KMS-11 (cell line): ENCODE data around the gene GNG7.

Experiments
- H2AFZ ChIP-seq: fragments of 200-600 bp; sonication (generic); 2 replicates; pipeline ENCODE4 v1.6.1; 2016; ENCODE audit warnings: antibody characterized with exemption, mixed run types, low read depth
- H3K27ac ChIP-seq: fragments of 200-600 bp; sonication (generic); 2 replicates; pipeline ENCODE4 v1.6.1; 2016; ENCODE audit warnings: mild to moderate bottlenecking, mixed run types
- H3K27me3 ChIP-seq: fragments of 200-600 bp; sonication (generic); 2 replicates; pipeline ENCODE4 v1.6.1; 2017; ENCODE audit warnings: mild to moderate bottlenecking, low read depth, mixed run types, moderate library complexity; ENCODE audit not compliant: insufficient read depth
- H3K36me3 ChIP-seq: fragments of 200-600 bp; sonication (generic); 2 replicates; pipeline ENCODE4 v1.6.1; 2017; ENCODE audit warnings: mild to moderate bottlenecking, mixed run types; ENCODE audit not compliant: insufficient read depth
- H3K4me1 ChIP-seq: fragments of 200-600 bp; sonication (generic); 2 replicates; pipeline ENCODE4 v1.6.1; 2016; ENCODE audit warnings: mild to moderate bottlenecking, low read depth, mixed run types; ENCODE audit not compliant: poor library complexity, severe bottlenecking
- H3K4me2 ChIP-seq: fragments of 200-600 bp; sonication (generic); 2 replicates; pipeline ENCODE4 v1.7.0; 2016; ENCODE audit warnings: mild to moderate bottlenecking, mixed run types
- H3K4me3 ChIP-seq: fragments of 200-600 bp; sonication (generic); IDR thresholded peaks from 2 replicates; pipeline ENCODE4 v1.6.1; 2017; ENCODE audit warnings: low read depth, low read length, mixed read lengths; ENCODE audit not compliant: insufficient read depth
- H3K79me2 ChIP-seq: fragments of 200-600 bp; sonication (generic); 2 replicates; pipeline ENCODE4 v1.6.1; 2016; ENCODE audit warnings: low read depth, mixed run types; ENCODE audit not compliant: insufficient read depth
- H3K9ac ChIP-seq: fragments of 200-600 bp; sonication (generic); 2 replicates; pipeline ENCODE4 v1.6.1; 2016; ENCODE audit warnings: mild to moderate bottlenecking, mixed run types
- H4K20me1 ChIP-seq: fragments of 200-600 bp; sonication (generic); 2 replicates; pipeline ENCODE4 v1.6.1; 2016; ENCODE audit warnings: mild to moderate bottlenecking, mixed run types; ENCODE audit not compliant: insufficient read depth
- TF ChIP-seq, protein P1 (sequence below): fragments of 200-600 bp; sonication (generic); conservative IDR thresholded peaks from 2 replicates; pipeline ENCODE4 v1.6.1; 2017; ENCODE audit warnings: low read depth, mild to moderate bottlenecking, antibody characterized with exemption, low read length, moderate library complexity, mixed read lengths

GNG7 gene

DNA sequence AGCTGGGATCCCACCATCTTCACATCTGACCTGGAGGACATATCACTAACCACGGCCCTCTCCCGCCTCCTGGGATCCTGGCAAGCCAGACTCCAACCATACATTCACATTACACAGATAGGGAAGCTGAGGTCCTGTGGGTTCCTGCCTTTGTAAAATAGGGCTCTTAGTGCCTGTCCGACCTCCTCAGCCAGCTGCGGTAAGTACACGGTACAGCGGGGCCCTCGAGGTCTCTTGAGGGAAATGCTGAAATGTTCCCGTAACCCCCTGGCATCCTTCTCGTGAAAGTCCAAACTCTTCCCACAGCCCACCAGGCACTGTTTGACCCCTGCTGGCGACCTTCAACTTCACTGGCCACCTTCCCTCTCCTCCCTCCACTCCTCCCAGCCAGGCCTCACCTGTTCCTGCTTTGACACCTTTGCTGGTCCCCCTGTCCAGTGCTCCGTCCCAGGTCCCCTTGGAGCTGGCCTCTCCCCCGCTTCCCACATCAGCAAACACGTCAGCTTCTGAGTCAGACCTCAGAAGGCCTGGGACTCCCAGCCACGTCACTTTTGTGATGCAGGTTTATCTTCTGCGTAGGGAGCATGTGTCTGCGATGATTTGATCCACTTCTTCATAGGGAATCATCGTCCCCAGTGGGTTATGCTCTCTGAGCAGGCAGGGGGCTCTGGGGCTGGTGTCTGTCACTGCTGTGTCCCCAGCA is 8.8 kb upstream of the GNG7 start:
- no peak overlapping the region for H3K27ac ChIP-seq
- no peaks in the 10 kb centered on the region for H3K27me3 ChIP-seq
- H3K79me2 ChIP-seq = no peaks in the 10 kb centered on the region
- TF ChIP-seq, protein P1, sequence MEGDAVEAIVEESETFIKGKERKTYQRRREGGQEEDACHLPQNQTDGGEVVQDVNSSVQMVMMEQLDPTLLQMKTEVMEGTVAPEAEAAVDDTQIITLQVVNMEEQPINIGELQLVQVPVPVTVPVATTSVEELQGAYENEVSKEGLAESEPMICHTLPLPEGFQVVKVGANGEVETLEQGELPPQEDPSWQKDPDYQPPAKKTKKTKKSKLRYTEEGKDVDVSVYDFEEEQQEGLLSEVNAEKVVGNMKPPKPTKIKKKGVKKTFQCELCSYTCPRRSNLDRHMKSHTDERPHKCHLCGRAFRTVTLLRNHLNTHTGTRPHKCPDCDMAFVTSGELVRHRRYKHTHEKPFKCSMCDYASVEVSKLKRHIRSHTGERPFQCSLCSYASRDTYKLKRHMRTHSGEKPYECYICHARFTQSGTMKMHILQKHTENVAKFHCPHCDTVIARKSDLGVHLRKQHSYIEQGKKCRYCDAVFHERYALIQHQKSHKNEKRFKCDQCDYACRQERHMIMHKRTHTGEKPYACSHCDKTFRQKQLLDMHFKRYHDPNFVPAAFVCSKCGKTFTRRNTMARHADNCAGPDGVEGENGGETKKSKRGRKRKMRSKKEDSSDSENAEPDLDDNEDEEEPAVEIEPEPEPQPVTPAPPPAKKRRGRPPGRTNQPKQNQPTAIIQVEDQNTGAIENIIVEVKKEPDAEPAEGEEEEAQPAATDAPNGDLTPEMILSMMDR = no peak
- H2AFZ ChIP-seq = no peak overlapping the region
- H3K4me2 ChIP-seq = no peak overlapping the region
- no peak overlapping the region for H3K9ac ChIP-seq
- H3K4me3 ChIP-seq = no peak overlapping the region
- no peaks in the 10 kb centered on the region for H3K36me3 ChIP-seq
- H3K4me1 ChIP-seq = no peaks in the 10 kb centered on the region
- H4K20me1 ChIP-seq = no peaks in the 10 kb centered on the region

DNA sequence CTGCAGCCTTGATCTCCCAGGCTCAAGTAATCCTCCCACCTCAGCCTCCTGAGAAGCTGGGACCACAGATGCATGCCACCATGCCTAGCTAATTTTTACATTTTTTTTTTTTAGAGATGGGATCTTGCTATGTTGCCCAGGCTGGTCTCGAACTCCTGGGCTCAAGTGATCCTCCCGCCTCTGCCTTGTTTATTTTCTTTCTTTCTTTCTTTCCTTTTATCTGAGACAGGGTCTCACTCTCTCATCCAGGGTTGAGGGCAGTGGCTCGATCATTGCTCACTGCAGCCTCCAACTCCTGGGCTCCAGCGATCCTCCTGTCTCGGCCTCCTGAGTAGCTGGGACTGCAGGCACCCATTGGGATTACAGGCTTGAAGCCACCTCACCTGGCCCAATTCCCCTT is 3.8 kb upstream of the GNG7 start:
- Histone ChIP-seq H3K9ac (no peak overlapping the region), H3K79me2 (no peaks in the 10 kb centered on the region; the same call in 1 of the 2 replicates), H4K20me1 (no peaks in the 10 kb centered on the region), H3K36me3 (no peaks in the 10 kb centered on the region), H3K27me3 (no peaks in the 10 kb centered on the region), H2AFZ (no peak overlapping the region), H3K27ac (no peak overlapping the region), H3K4me3 (no peak overlapping the region), H3K4me1 (peaks cover under 1% of the 10 kb centered on the region), H3K4me2 (no peak overlapping the region)
- TF ChIP-seq, protein P1 = no peak

DNA sequence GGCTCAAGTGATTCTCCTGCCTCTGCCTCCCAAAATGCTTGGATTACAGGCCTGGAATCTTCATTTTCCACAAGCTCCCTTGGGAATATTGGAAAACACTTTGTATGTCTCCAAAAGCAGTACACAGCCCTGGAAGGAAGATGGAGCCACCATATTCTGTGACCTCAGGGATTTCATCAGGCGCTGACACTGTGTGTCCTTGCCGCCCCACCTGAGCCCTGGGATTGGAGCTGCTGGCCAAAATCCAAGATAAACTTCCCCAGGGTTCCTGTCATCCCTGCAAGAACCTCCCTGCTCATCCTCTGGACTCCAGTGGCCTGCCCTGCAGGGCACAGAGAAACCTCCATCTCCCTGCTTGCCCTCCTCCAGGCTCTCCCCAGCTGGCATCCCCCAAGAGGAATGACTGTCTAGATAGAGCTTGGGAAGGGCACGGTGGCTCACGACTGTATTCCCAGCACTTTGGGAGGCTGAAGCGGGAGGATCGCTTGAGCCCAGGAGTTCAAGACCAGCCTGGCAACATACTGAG is 1.3 kb upstream of the GNG7 start:
- Histone ChIP-seq H3K4me2 (no peak overlapping the region), H3K27ac (no peak overlapping the region), H2AFZ (no peak overlapping the region), H3K4me1 (peaks cover 25% of the 10 kb centered on the region), H3K4me3 (no peak overlapping the region), H3K27me3 (no peaks in the 10 kb centered on the region), H3K9ac (no peak overlapping the region), H3K36me3 (no peaks in the 10 kb centered on the region), H3K79me2 (no peaks in the 10 kb centered on the region; the same call in 1 of the 2 replicates), H4K20me1 (no peaks in the 10 kb centered on the region)
- TF ChIP-seq, protein P1 = no peak

DNA sequence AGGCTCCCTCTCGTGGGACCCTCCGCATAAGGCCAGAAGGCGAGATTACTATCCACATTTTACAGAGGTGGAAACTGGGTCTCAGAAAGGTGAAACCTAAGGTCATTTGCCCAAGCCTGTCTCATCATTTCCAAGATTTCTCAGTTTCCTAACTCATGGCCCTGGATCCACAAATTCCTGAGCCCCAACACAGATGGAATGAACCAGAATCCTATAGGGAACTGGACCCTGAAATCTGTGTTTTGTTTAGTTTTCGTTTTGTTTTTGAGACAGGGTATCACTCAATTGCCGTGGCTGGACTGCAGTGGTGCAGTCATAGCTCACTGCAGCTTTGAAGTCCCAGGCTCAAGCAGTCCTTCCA is 563 bp upstream of the GNG7 start:
- no peak overlapping the region for H3K9ac ChIP-seq
- H3K79me2 ChIP-seq = no peaks in the 10 kb centered on the region; the same call in 1 of the 2 replicates
- no peak overlapping the region for H3K4me3 ChIP-seq
- TF ChIP-seq, protein P1 = no peak
- H3K27me3 ChIP-seq = no peaks in the 10 kb centered on the region
- no peaks in the 10 kb centered on the region for H4K20me1 ChIP-seq
- peaks cover 32% of the 10 kb centered on the region for H3K4me1 ChIP-seq
- no peaks in the 10 kb centered on the region for H3K36me3 ChIP-seq
- H3K27ac ChIP-seq = no peak overlapping the region
- no peak overlapping the region for H3K4me2 ChIP-seq
- no peak overlapping the region for H2AFZ ChIP-seq
